PFSK-1 (cell line): ENCODE results near the gene NCAPD2.

Source experiments
- POLR2AphosphoS5 ChIP-seq: IDR thresholded peaks from 2 replicates; pipeline ENCODE4 v1.6.1; 2012; ENCODE audit warnings: low read depth, mild to moderate bottlenecking, control low read depth, low read length, moderate library complexity
- REST ChIP-seq, 2 experiments: IDR thresholded peaks; 2 replicates each; pipeline versions ENCODE4 v1.6.1 to v1.8.0; 2011 to 2012; ENCODE audit warnings: low read depth in 2 of 2, low read length in 2 of 2, control low read depth in 1 of 2, inconsistent platforms in 1 of 2, mild to moderate bottlenecking in 1 of 2, moderate library complexity in 1 of 2; ENCODE audit not compliant: insufficient read depth in 1 of 2

GRCh38 chr12:6530576-6531260, 36.8 kb downstream of the NCAPD2 start:
- TF ChIP-seq REST (IDR thresholded peaks at IDR 0.05; ENCODE audit: insufficient read depth in 1 of 2, low read depth in 2 of 2, low read length in 2 of 2) = no peak
- no peak for TF ChIP-seq POLR2AphosphoS5
